HFF-Myc (cell line): Measurements from ENCODE around the gene HSF5.
"Not testable (repeated sequence)": the region's sequence is repeated elsewhere in the genome, so short reads cannot be mapped to it uniquely, and the experiment has no call there.

Experiments
- DNase-seq: peaks from one replicate; pipeline ENCODE4 v3.0.0-alpha.2; 2011; ENCODE audit warnings: low read depth; ENCODE audit errors: extremely low read depth
- H3K4me3 ChIP-seq: replicated peaks from 2 replicates; pipeline ENCODE4 v1.5.1; 2011; ENCODE audit warnings: low read depth, mild to moderate bottlenecking, control low read depth, low read length
- CTCF ChIP-seq: IDR thresholded peaks from 2 replicates; pipeline ENCODE4 v1.5.1; 2012; ENCODE audit warnings: mild to moderate bottlenecking, low read depth, low read length, control low read depth; ENCODE audit errors: missing control alignments

The HSF5 gene

GRCh38 chr17:58484600-58484999 is 3.6 kb downstream of the HSF5 start:
- TF ChIP-seq CTCF = no peak
- H3K4me3 ChIP-seq = no peak overlapping the region
- DNase-seq = no peak

- not testable (repeated sequence) for H3K4me3 ChIP-seq, DNase-seq
Observed at GRCh38 chr17:58481798-58482197, 6.4 kb downstream of the HSF5 start.

- no peak for TF ChIP-seq CTCF
- DNase-seq = no peak
- H3K4me3 ChIP-seq = no peak overlapping the region
Observed at GRCh38 chr17:58480090-58480489, 8.1 kb downstream of the HSF5 start.

- no peak overlapping the region for H3K4me3 ChIP-seq
- no peak for DNase-seq
- no peak for TF ChIP-seq CTCF
Observed at GRCh38 chr17:58476812-58477211, 11.4 kb downstream of the HSF5 start.

GRCh38 chr17:58475985-58476384 is 12.2 kb downstream of the HSF5 start:
- no peak for TF ChIP-seq CTCF
- no peak overlapping the region for H3K4me3 ChIP-seq
- DNase-seq = no peak

GRCh38 chr17:58470356-58470755 is 17.9 kb downstream of the HSF5 start:
- no peak for DNase-seq
- H3K4me3 ChIP-seq = no peak overlapping the region
- TF ChIP-seq CTCF = no peak

- no peak for TF ChIP-seq CTCF
- no peak overlapping the region for H3K4me3 ChIP-seq
- no peak for DNase-seq
Observed at GRCh38 chr17:58468944-58469343, 19.3 kb downstream of the HSF5 start.

- no peak for TF ChIP-seq CTCF
- H3K4me3 ChIP-seq = no peak overlapping the region
- DNase-seq = no peak
Observed at GRCh38 chr17:58455491-58455890, 32.7 kb downstream of the HSF5 start.
